Effector memory CD4-positive, alpha-beta T cell (primary cell): ENCODE results near the gene TMPRSS9.

Experiments
- DNase-seq, 3 donors: peaks; one replicate each; pipeline ENCODE4 v3.0.0-alpha.2; 2020
- H3K27ac ChIP-seq: 2 replicates; pipeline ENCODE4 v1.7.0; 2013; ENCODE audit warnings: mild to moderate bottlenecking, low read length, moderate library complexity; ENCODE audit not compliant: insufficient read depth, poor library complexity, severe bottlenecking
- H3K27me3 ChIP-seq: replicated peaks from 2 replicates; pipeline ENCODE4 v1.7.0; 2013; ENCODE audit warnings: mild to moderate bottlenecking, low read length; ENCODE audit not compliant: insufficient read depth, control insufficient read depth, poor library complexity, severe bottlenecking
- H3K36me3 ChIP-seq: 2 replicates; pipeline ENCODE4 v1.7.0; 2013; ENCODE audit warnings: mild to moderate bottlenecking, low read length, moderate library complexity; ENCODE audit not compliant: control insufficient read depth, insufficient read depth
- H3K4me1 ChIP-seq: 2 replicates; pipeline ENCODE4 v1.7.0; 2013; ENCODE audit warnings: low read length, mild to moderate bottlenecking; ENCODE audit not compliant: control insufficient read depth, insufficient read depth, poor library complexity, severe bottlenecking
- H3K4me3 ChIP-seq: 2 replicates; pipeline ENCODE4 v1.7.0; 2013; ENCODE audit warnings: low read length, low read depth, mild to moderate bottlenecking; ENCODE audit not compliant: insufficient read depth, poor library complexity, severe bottlenecking
- H3K9me3 ChIP-seq: 2 replicates; pipeline ENCODE4 v1.7.0; 2013; ENCODE audit warnings: mild to moderate bottlenecking, low read length, moderate library complexity; ENCODE audit not compliant: control insufficient read depth

TMPRSS9 gene

GRCh38 chr19:2361246-2362045 lies 1.4 kb downstream of the TMPRSS9 start:
- no peaks in the 10 kb centered on the region for H3K9me3 ChIP-seq
- no peak for DNase-seq
- no peak overlapping the region for H3K4me3 ChIP-seq
- H3K36me3 ChIP-seq, result no peaks in the 10 kb centered on the region
- no peaks in the 10 kb centered on the region for H3K4me1 ChIP-seq
- no peak overlapping the region for H3K27ac ChIP-seq
- no peaks in the 10 kb centered on the region for H3K27me3 ChIP-seq

- Histone ChIP-seq H3K27ac (no peak overlapping the region), H3K4me1 (no peaks in the 10 kb centered on the region), H3K9me3 (no peaks in the 10 kb centered on the region), H3K27me3 (no peaks in the 10 kb centered on the region), H3K36me3 (no peaks in the 10 kb centered on the region), H3K4me3 (no peak overlapping the region)
- DNase-seq, result no peak
Measured at GRCh38 chr19:2362046-2362969, 2.2 kb downstream of the TMPRSS9 start.

- Histone ChIP-seq H3K9me3 (no peaks in the 10 kb centered on the region), H3K27me3 (no peaks in the 10 kb centered on the region), H3K36me3 (no peaks in the 10 kb centered on the region), H3K4me3 (no peak overlapping the region), H3K4me1 (no peaks in the 10 kb centered on the region), H3K27ac (no peak overlapping the region)
- DNase-seq, result no peak
Measured at GRCh38 chr19:2362970-2363300, 2.9 kb downstream of the TMPRSS9 start.

- H3K4me1 ChIP-seq, result no peaks in the 10 kb centered on the region
- H3K9me3 ChIP-seq, result no peaks in the 10 kb centered on the region
- no peaks in the 10 kb centered on the region for H3K27me3 ChIP-seq
Measured at GRCh38 chr19:2363419-2363818, 3.4 kb downstream of the TMPRSS9 start.

GRCh38 chr19:2365201-2365970 lies 5.3 kb downstream of the TMPRSS9 start:
- no peak for DNase-seq
- Histone ChIP-seq H3K27ac (no peak overlapping the region), H3K27me3 (no peaks in the 10 kb centered on the region), H3K4me3 (no peak overlapping the region), H3K4me1 (no peaks in the 10 kb centered on the region), H3K9me3 (no peaks in the 10 kb centered on the region), H3K36me3 (no peaks in the 10 kb centered on the region)

More at GRCh38 chr19:2363419-2363818, 3.4 kb downstream of the TMPRSS9 start:
- Histone ChIP-seq H3K4me3 (no peak overlapping the region), H3K27ac (no peak overlapping the region), H3K36me3 (no peaks in the 10 kb centered on the region)
- no peak for DNase-seq

GRCh38 chr19:2371656-2372055 lies 11.6 kb downstream of the TMPRSS9 start:
- DNase-seq, result no peak
- Histone ChIP-seq H3K27me3 (no peaks in the 10 kb centered on the region), H3K9me3 (no peaks in the 10 kb centered on the region), H3K36me3 (no peaks in the 10 kb centered on the region), H3K4me1 (no peaks in the 10 kb centered on the region), H3K4me3 (no peak overlapping the region), H3K27ac (no peak overlapping the region)

- no peaks in the 10 kb centered on the region for H3K36me3 ChIP-seq
- H3K4me3 ChIP-seq, result no peak overlapping the region
- no peaks in the 10 kb centered on the region for H3K9me3 ChIP-seq
- no peak for DNase-seq
- no peaks in the 10 kb centered on the region for H3K27me3 ChIP-seq
- no peaks in the 10 kb centered on the region for H3K4me1 ChIP-seq
- H3K27ac ChIP-seq, result no peak overlapping the region
Measured at GRCh38 chr19:2372076-2372612, 12.1 kb downstream of the TMPRSS9 start.

GRCh38 chr19:2374808-2375207 lies 14.7 kb downstream of the TMPRSS9 start:
- H3K4me3 ChIP-seq, result no peak overlapping the region
- DNase-seq, result no peak
- H3K4me1 ChIP-seq, result no peaks in the 10 kb centered on the region
- H3K27ac ChIP-seq, result no peak overlapping the region
- no peaks in the 10 kb centered on the region for H3K27me3 ChIP-seq
- peaks cover 3% of the 10 kb centered on the region for H3K9me3 ChIP-seq
- H3K36me3 ChIP-seq, result no peaks in the 10 kb centered on the region

GRCh38 chr19:2375353-2376121 lies 15.5 kb downstream of the TMPRSS9 start:
- Histone ChIP-seq H3K4me1 (no peaks in the 10 kb centered on the region), H3K4me3 (no peak overlapping the region), H3K36me3 (no peaks in the 10 kb centered on the region), H3K9me3 (peaks cover 3% of the 10 kb centered on the region), H3K27ac (no peak overlapping the region), H3K27me3 (no peaks in the 10 kb centered on the region)
- no peak for DNase-seq
